Ovary (tissue), 3 donors: ENCODE data around the gene HIGD2A.

Source experiments
- CTCF ChIP-seq, 3 donors: fragments of 450-650 bp in 2 of 3; fragments of 200-600 bp in 1 of 3; IDR thresholded peaks; one replicate each; pipeline versions ENCODE4 v1.5.1 to v1.8.0; 2016 to 2022; ENCODE audit warnings: antibody characterized with exemption in 3 of 3, mild to moderate bottlenecking in 1 of 3
- EP300 ChIP-seq: sonication (generic); formaldehyde crosslinking; IDR thresholded peaks from one replicate; pipeline ENCODE4 v1.6.1; 2017; ENCODE audit warnings: antibody characterized with exemption
- POLR2A ChIP-seq: fragments of 450-650 bp; IDR thresholded peaks from one replicate; pipeline ENCODE4 v1.6.1; 2017; ENCODE audit warnings: antibody characterized with exemption, mild to moderate bottlenecking, moderate library complexity
- donor health status: DM: no; HTN: no; CAD: no.

DNA sequence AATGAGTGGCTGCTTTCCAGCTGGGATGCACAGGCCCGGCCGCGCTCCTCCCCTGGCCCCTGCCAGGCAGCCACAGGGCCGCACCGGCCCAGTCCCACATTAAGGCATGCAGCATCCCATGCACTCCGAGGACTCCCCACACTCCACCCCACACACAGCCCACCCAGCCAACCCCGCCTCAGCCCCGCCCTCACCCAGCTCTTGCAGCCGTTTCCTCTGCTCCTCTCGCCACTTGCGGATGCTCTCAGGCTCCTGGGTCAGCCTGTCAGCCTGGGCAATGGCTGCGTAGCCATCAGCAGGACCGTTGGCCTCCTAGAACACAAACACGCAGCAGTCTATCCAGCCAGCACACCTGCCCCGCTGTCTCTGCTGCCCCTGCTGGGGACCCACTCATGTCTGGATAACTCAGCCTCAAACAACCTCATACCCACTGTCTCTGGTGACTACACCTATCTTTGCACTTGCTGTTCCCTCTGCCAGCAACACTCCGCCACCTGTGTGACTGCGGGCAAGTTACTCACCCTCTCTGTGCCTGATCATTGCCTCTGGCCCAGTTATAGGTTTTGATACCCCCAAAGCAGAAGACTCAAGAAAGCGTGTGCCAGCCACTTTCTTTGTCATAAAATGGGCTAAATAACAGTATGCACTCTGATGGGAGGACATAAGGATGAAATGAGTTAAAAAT lies 9.3 kb downstream of the HIGD2A start:
- TF ChIP-seq CTCF (IDR thresholded peaks at IDR 0.05) = no peak
- no peak for TF ChIP-seq POLR2A
- TF ChIP-seq EP300 = no peak
